ENCODE data around the gene CPXM2. TPM values are rescaled to one million over a fixed set of nuclear protein-coding genes. Genes with fewer than 3 reads are reported as not detected.

Gene CPXM2
- total and polyA plus RNA-seq, 4 donors: 0.05 to 0.92 (median 0.44) TPM

GRCh38 chr10:123798856-123799255, 92.8 kb downstream of the CPXM2 start:
- no peaks in the 10 kb centered on the region for H3K36me3 ChIP-seq (ENCODE audit: control insufficient read depth in 4 of 4, insufficient read depth in 3 of 4, low read depth in 1 of 4, low read length in 3 of 4)
- H3K27ac ChIP-seq (ENCODE audit: low read depth in 1 of 2, low read length in 2 of 2): no peak overlapping the region
- no peak overlapping the region for H3K4me3 ChIP-seq (ENCODE audit: low read depth in 1 of 3, low read length in 3 of 3)
- no peaks in the 10 kb centered on the region for H3K4me1 ChIP-seq (ENCODE audit: control insufficient read depth in 4 of 4, insufficient read depth in 4 of 4, low read length in 3 of 4)
- TF ChIP-seq FOXA1 (IDR thresholded peaks at IDR 0.05) (no peak), HNF4A (conservative IDR thresholded peaks at IDR 0.05) (no peak), NR2F2 (IDR thresholded peaks at IDR 0.05) (no peak), YY1 (IDR thresholded peaks at IDR 0.05) (no peak), HNF4G (IDR thresholded peaks at IDR 0.05) (no peak), REST (IDR thresholded peaks at IDR 0.05) (no peak), CTCF (IDR thresholded peaks at IDR 0.05; ENCODE audit: low read depth, low read length, missing input control) (no peak), RAD21 (IDR thresholded peaks at IDR 0.05) (no peak), RXRA (IDR thresholded peaks at IDR 0.05) (no peak), EGR1 (IDR thresholded peaks at IDR 0.05; ENCODE audit: low read depth in 2 of 2) (no peak), FOXA2 (IDR thresholded peaks at IDR 0.05) (no peak), TAF1 (conservative IDR thresholded peaks at IDR 0.05) (no peak), JUND (IDR thresholded peaks at IDR 0.05) (no peak), ZBTB33 (IDR thresholded peaks at IDR 0.05) (no peak)
- TF ChIP-seq, protein P1, sequence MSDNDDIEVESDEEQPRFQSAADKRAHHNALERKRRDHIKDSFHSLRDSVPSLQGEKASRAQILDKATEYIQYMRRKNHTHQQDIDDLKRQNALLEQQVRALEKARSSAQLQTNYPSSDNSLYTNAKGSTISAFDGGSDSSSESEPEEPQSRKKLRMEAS (IDR thresholded peaks at IDR 0.05): no peak
- H3K9ac ChIP-seq (ENCODE audit: low read depth in 1 of 2, low read length in 2 of 2): no peak overlapping the region
- 69% methylated on average over 1 of the region's 1 CpG for WGBS
- H3K9me3 ChIP-seq (ENCODE audit: control insufficient read depth in 4 of 4, low read length in 3 of 4): peaks cover 0 to 1% (median 0%) of the 10 kb centered on the region in 4 donors
- peaks cover 0 to 3% (median 0%) of the 10 kb centered on the region in 4 donors for H3K27me3 ChIP-seq (ENCODE audit: control insufficient read depth in 4 of 4, insufficient read depth in 4 of 4, low read length in 3 of 4)
- DNase-seq (ENCODE audit: low spot score): no peak

DNA sequence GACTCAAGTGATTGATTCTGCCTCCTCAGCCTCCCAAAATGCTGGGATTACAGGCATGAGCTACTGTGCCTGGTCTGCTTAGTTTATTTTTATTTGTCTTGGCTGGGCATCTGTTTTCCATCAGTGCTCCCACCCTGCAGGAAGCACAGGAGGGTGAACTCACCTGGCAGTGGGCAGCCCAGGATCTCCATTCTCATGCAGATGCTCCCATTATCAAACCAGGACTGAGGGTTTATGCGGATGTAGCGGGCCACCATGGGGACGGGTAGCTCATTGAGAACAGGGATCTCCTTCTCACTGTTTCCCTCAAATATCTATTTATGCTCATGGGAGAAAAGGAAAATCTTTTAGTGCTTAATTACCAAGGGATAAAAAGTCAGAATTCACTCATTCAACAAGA, 93.8 kb downstream of the CPXM2 start:
- 88% methylated on average over 3 of the region's 3 CpGs for WGBS
- Histone ChIP-seq H3K9me3 (ENCODE audit: control insufficient read depth in 4 of 4, low read length in 3 of 4) (peaks cover 0 to 1% (median 0%) of the 10 kb centered on the region in 4 donors), H3K27ac (ENCODE audit: low read depth in 1 of 2, low read length in 2 of 2) (no peak overlapping the region), H3K4me3 (ENCODE audit: low read depth in 1 of 3, low read length in 3 of 3) (no peak overlapping the region), H3K9ac (ENCODE audit: low read depth in 1 of 2, low read length in 2 of 2) (no peak overlapping the region), H3K36me3 (ENCODE audit: control insufficient read depth in 4 of 4, insufficient read depth in 3 of 4, low read depth in 1 of 4, low read length in 3 of 4) (no peaks in the 10 kb centered on the region), H3K27me3 (ENCODE audit: control insufficient read depth in 4 of 4, insufficient read depth in 4 of 4, low read length in 3 of 4) (peaks cover 0 to 3% (median 0%) of the 10 kb centered on the region in 4 donors), H3K4me1 (ENCODE audit: control insufficient read depth in 4 of 4, insufficient read depth in 4 of 4, low read length in 3 of 4) (no peaks in the 10 kb centered on the region)
- DNase-seq (ENCODE audit: low spot score): no peak
- TF ChIP-seq FOXA2 (IDR thresholded peaks at IDR 0.05) (no peak), ZBTB33 (IDR thresholded peaks at IDR 0.05) (no peak), RAD21 (IDR thresholded peaks at IDR 0.05) (no peak), NR2F2 (IDR thresholded peaks at IDR 0.05) (no peak)
